ENCODE data around the gene DNASE1L3. TPM values are rescaled to one million over a fixed set of nuclear protein-coding genes. Genes with fewer than 3 reads are reported as not detected.

Gene DNASE1L3
- total and polyA plus RNA-seq, 2 of the 4 experiments (the other 2 are of a cell fraction), result not detected

DNA sequence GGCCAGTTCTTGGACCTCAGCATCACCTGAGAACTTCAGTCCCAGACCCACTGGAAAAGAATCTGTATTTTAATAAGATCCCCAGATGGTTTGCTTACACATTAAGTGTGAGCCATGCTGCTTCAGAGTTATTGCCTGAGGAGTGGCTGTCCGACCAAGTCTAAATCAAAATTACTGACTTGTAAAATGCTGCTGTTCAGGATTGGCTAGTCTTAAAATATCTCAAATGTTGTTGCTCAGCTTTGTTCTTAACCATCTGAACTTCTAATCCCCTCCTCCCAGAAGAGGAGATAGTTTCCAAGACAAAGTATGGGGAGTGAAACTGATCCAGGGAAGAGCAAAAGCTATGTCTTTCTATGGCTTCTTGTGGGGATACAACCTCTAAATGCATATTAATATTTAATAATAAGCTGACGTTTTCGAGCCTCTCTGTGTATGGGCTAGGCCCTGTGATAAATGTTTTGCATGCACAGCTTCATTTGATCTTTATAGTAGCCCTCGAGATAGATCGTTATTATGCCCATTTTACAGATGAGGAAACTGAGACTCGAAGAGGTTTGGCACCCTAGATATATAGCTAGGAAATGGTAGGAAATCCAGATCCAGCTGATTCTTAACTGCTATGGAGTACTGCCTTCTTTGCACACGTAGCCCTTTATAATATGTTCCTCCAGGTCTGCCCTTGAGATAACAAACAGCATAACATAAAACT is 52.2 kb downstream of the DNASE1L3 start:
- Histone ChIP-seq H3K9me3 (ENCODE audit: control insufficient read depth, insufficient read depth, low read length) (peaks cover 2% of the 10 kb centered on the region; the same call in 1 of the 2 replicates), H2AK9ac (replicated peaks; ENCODE audit: low read depth, low read length, poor library complexity) (no peak overlapping the region), H3K18ac (ENCODE audit: low read depth, low read length) (no peak overlapping the region), H3K9ac (ENCODE audit: low read depth, low read length) (no peak overlapping the region), H2AK5ac (ENCODE audit: low read depth, low read length) (no peak overlapping the region), H3K4me3 (ENCODE audit: insufficient read depth, low read depth, low read length) (no peak overlapping the region), H2BK5ac (ENCODE audit: low read depth, low read length, poor library complexity, severe bottlenecking) (no peak overlapping the region), H3K4me1 (ENCODE audit: control insufficient read depth, insufficient read depth, low read length) (peaks cover 13% of the 10 kb centered on the region), H4K91ac (ENCODE audit: insufficient read depth, low read depth, low read length) (no peak overlapping the region), H2BK120ac (ENCODE audit: low read depth, low read length) (no peak overlapping the region), H2AFZ (replicated peaks; ENCODE audit: low read length, poor library complexity) (no peak overlapping the region), H3K27me3 (ENCODE audit: control insufficient read depth, insufficient read depth, low read length) (no peaks in the 10 kb centered on the region), H3K27ac (ENCODE audit: insufficient read depth, low read length) (no peak overlapping the region), H3K23ac (ENCODE audit: low read depth, low read length) (no peak overlapping the region), H3K9me1 (ENCODE audit: insufficient read depth, low read length) (peaks cover 24% of the 10 kb centered on the region), H2BK15ac (ENCODE audit: low read depth, low read length) (no peak overlapping the region), H3K4me2 (ENCODE audit: low read depth, low read length) (no peak overlapping the region), H3K79me1 (ENCODE audit: low read depth in 1 of 2, low read length in 2 of 2) (peaks cover 14 to 43% of the 10 kb centered on the region in 2 experiments; a peak in 3 of 4 replicates), H2BK20ac (ENCODE audit: low read depth, low read length) (no peak overlapping the region), H3K36me3 (ENCODE audit: control insufficient read depth, insufficient read depth, low read length) (peaks cover 56% of the 10 kb centered on the region), H3K4ac (ENCODE audit: low read depth, low read length) (no peak overlapping the region), H3K56ac (ENCODE audit: extremely low read depth, insufficient read depth, low read length) (no peak overlapping the region), H3K14ac (replicated peaks; ENCODE audit: low read depth, low read length) (no peak overlapping the region), H4K5ac (ENCODE audit: low read depth, low read length) (no peak overlapping the region), H4K8ac (ENCODE audit: low read depth in 2 of 2, low read length in 2 of 2) (no peak overlapping the region), H4K20me1 (ENCODE audit: insufficient read depth, low read length) (peaks cover 5% of the 10 kb centered on the region; the same call in 1 of the 2 replicates)
- intact Hi-C loops (cut with micrococcal nuclease), result no loop called here
- TF ChIP-seq MAZ (IDR thresholded peaks at IDR 0.05; ENCODE audit: borderline replicate concordance, low read depth, low read length) (no peak), CEBPB (IDR thresholded peaks at IDR 0.05; ENCODE audit: low read depth, low read length) (no peak), MXI1 (IDR thresholded peaks at IDR 0.05; ENCODE audit: borderline replicate concordance, low read depth, low read length) (no peak), RCOR1 (IDR thresholded peaks at IDR 0.05; ENCODE audit: insufficient replicate concordance, low read length) (no peak), POLR2A (IDR thresholded peaks at IDR 0.05; ENCODE audit: low read depth, low read length) (no peak), NFE2L2 (IDR thresholded peaks at IDR 0.05; ENCODE audit: low read depth, low read length) (no peak), FOS (IDR thresholded peaks at IDR 0.05; ENCODE audit: low read depth, low read length) (no peak), MAFK (IDR thresholded peaks at IDR 0.05; ENCODE audit: low read depth, low read length) (no peak), BHLHE40 (IDR thresholded peaks at IDR 0.05; ENCODE audit: low read depth, low read length) (no peak), RAD21 (IDR thresholded peaks at IDR 0.05; ENCODE audit: low read length) (no peak), CHD1 (IDR thresholded peaks at IDR 0.05; ENCODE audit: low read depth, low read length) (no peak), CTCF (conservative IDR thresholded peaks at IDR 0.05; ENCODE audit: low read depth, low read length) (no peak), SMC3 (IDR thresholded peaks at IDR 0.05; ENCODE audit: low read depth, low read length) (no peak), RFX5 (IDR thresholded peaks at IDR 0.05; ENCODE audit: low read depth, low read length) (no peak)
- TF ChIP-seq, protein P1, sequence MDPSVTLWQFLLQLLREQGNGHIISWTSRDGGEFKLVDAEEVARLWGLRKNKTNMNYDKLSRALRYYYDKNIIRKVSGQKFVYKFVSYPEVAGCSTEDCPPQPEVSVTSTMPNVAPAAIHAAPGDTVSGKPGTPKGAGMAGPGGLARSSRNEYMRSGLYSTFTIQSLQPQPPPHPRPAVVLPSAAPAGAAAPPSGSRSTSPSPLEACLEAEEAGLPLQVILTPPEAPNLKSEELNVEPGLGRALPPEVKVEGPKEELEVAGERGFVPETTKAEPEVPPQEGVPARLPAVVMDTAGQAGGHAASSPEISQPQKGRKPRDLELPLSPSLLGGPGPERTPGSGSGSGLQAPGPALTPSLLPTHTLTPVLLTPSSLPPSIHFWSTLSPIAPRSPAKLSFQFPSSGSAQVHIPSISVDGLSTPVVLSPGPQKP (IDR thresholded peaks at IDR 0.05; ENCODE audit: borderline replicate concordance, low read depth, low read length), result no peak
- TF ChIP-seq, protein P2, sequence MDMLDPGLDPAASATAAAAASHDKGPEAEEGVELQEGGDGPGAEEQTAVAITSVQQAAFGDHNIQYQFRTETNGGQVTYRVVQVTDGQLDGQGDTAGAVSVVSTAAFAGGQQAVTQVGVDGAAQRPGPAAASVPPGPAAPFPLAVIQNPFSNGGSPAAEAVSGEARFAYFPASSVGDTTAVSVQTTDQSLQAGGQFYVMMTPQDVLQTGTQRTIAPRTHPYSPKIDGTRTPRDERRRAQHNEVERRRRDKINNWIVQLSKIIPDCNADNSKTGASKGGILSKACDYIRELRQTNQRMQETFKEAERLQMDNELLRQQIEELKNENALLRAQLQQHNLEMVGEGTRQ (IDR thresholded peaks at IDR 0.05; ENCODE audit: low read depth, low read length), result no peak
- ATAC-seq (ENCODE audit: low read depth) (no peak), DNase-seq (no peak)
- BruUV-seq (replicated peaks), result no TSS peak
- dilution Hi-C loops (cut with HindIII; ENCODE audit: low sequenced_read_pairs, unreplicated experiment), result no loop called here
- no CpG with 5 or more reads among the region's 7 CpGs for WGBS, 2 experiments (ENCODE audit: extremely low coverage in 2 of 2, insufficient read length in 1 of 2)
- ChIA-PET CTCF (interaction anchor here (1.3 to 2.3 kb wide), 2 partner anchors 9 to 23 kb away, joined by 5 to 11 read pairs; no protein-coding TSS in a partner anchor), POLR2A (ENCODE audit: unreplicated experiment) (no interaction called here)
- in situ Hi-C loops (cut with MboI; ENCODE audit: low sequenced_read_pairs), result no loop called here

All from IMR-90 (cell line).